Tibial nerve (tissue), 4 donors: ENCODE measurements around the gene ZP2. TPM values are rescaled to one million over a fixed set of nuclear protein-coding genes. Genes with fewer than 3 reads are reported as not detected.

Experiments
- DNase-seq, 2 donors: peaks; one replicate each; pipeline ENCODE4 v3.0.0-alpha.2; 2019; ENCODE audit warnings: low spot score in 2 of 2
- H3K27ac ChIP-seq, 4 donors: fragments of 200-600 bp; sonication (generic) in 3 of 4; one replicate each; pipeline ENCODE4 v1.5.1; 2017 to 2019; ENCODE audit warnings: mild to moderate bottlenecking in 1 of 4
- H3K27me3 ChIP-seq, 2 donors: fragments of 200-600 bp; sonication (generic) in 1 of 2; one replicate each; pipeline versions ENCODE4 v1.5.1 to v1.6.0; 2017 to 2019
- H3K36me3 ChIP-seq, 3 donors: fragments of 200-600 bp; sonication (generic); one replicate each; pipeline ENCODE4 v1.5.1; 2018 to 2019
- H3K4me1 ChIP-seq, 4 donors: fragments of 200-600 bp; sonication (generic) in 3 of 4; one replicate each; pipeline ENCODE4 v1.5.1; 2017 to 2019
- H3K4me3 ChIP-seq, 4 donors: fragments of 200-600 bp; sonication (generic) in 3 of 4; one replicate each; pipeline ENCODE4 v1.5.1; 2017 to 2019; ENCODE audit warnings: mild to moderate bottlenecking in 1 of 4, moderate library complexity in 1 of 4
- H3K9me3 ChIP-seq, 4 donors: fragments of 200-600 bp; sonication (generic) in 3 of 4; one replicate each; pipeline ENCODE4 v1.5.1; 2017 to 2019
- CTCF ChIP-seq, 5 experiments: fragments of 200-600 bp in 3 of 5; fragments of 450-650 bp in 2 of 5; sonication (generic) in 3 of 5; IDR thresholded peaks; one replicate each; pipeline ENCODE4 v1.5.1; 2016 to 2019; ENCODE audit warnings: antibody characterized with exemption in 5 of 5, mild to moderate bottlenecking in 3 of 5, moderate library complexity in 2 of 5
- EP300 ChIP-seq, 2 donors: sonication (generic); formaldehyde crosslinking; IDR thresholded peaks; one replicate each; pipeline ENCODE4 v1.6.1; 2017; ENCODE audit warnings: antibody characterized with exemption in 2 of 2, mild to moderate bottlenecking in 1 of 2
- POLR2A ChIP-seq, 2 donors: fragments of 450-650 bp; IDR thresholded peaks; one replicate each; pipeline ENCODE4 v1.6.1; 2017; ENCODE audit warnings: antibody characterized with exemption in 2 of 2, mild to moderate bottlenecking in 2 of 2, moderate library complexity in 2 of 2
- WGBS, 2 donors: methylation state at CpG; one replicate each; pipeline ENCODE4 v1.1.5; 2018; 5-methylcytosine and 5-hydroxymethylcytosine counted together
- total RNA-seq, 4 donors: library from RNA; depleted of rRNA; stranded (reverse); fragments of >200 nt; gene quantifications; one replicate each; pipeline ENCODE4 v1.1.0, GENCODE V29; 2016

The ZP2 gene
- not detected for total RNA-seq

GRCh38 chr16:21211486-21211885, at the start of gene ZP2:
ZP2 (minus strand) TSS chr16:21211574; CDS start chr16:21211547, 27 bp downstream.
- H3K4me1 ChIP-seq: no peaks in the 10 kb centered on the region
- 62 to 73% methylated on average over 5 of the region's 5 CpGs for WGBS, 2 donors
- no peak within 1 kb of the TSS for H3K4me3 ChIP-seq
- no peak within 1 kb of the TSS for H3K27ac ChIP-seq
- no peaks in the 10 kb centered on the region for H3K9me3 ChIP-seq
- H3K27me3 ChIP-seq: peaks cover 0 to 5% of the 10 kb centered on the region in 2 donors
- TF ChIP-seq CTCF (IDR thresholded peaks at IDR 0.05) (no peak), POLR2A (IDR thresholded peaks at IDR 0.05) (no peak), EP300 (IDR thresholded peaks at IDR 0.05) (no peak)
- no peaks in the 10 kb centered on the region for H3K36me3 ChIP-seq
- DNase-seq: no peak

- DNase-seq: no peak
- no peak for TF ChIP-seq CTCF (IDR thresholded peaks at IDR 0.05)
- TF ChIP-seq EP300 (IDR thresholded peaks at IDR 0.05): no peak
- no peak for TF ChIP-seq POLR2A (IDR thresholded peaks at IDR 0.05)
- 92 to 96% methylated on average over 3 to 4 of the region's 4 CpGs for WGBS, 2 donors
- Histone ChIP-seq H3K9me3 (no peaks in the 10 kb centered on the region), H3K27me3 (no peaks in the 10 kb centered on the region), H3K4me3 (no peak overlapping the region), H3K36me3 (no peaks in the 10 kb centered on the region), H3K4me1 (no peaks in the 10 kb centered on the region), H3K27ac (no peak overlapping the region)
Observed at GRCh38 chr16:21257284-21257683, 45.9 kb upstream of the ZP2 start.

- Histone ChIP-seq H3K4me3 (no peak overlapping the region), H3K27me3 (no peaks in the 10 kb centered on the region), H3K36me3 (no peaks in the 10 kb centered on the region), H3K27ac (no peak overlapping the region), H3K4me1 (no peaks in the 10 kb centered on the region), H3K9me3 (no peaks in the 10 kb centered on the region)
- 85 to 93% methylated on average over 2 of the region's 2 CpGs for WGBS, 2 donors
- DNase-seq: no peak
- TF ChIP-seq POLR2A (IDR thresholded peaks at IDR 0.05) (no peak), CTCF (IDR thresholded peaks at IDR 0.05) (no peak), EP300 (IDR thresholded peaks at IDR 0.05) (no peak)
Observed at GRCh38 chr16:21256636-21257035, 45.3 kb upstream of the ZP2 start.

GRCh38 chr16:21253470-21253869, 42.1 kb upstream of the ZP2 start:
- no peak for DNase-seq
- no peak overlapping the region for H3K4me3 ChIP-seq
- WGBS, 2 donors: 83 to 89% methylated on average over 3 of the region's 3 CpGs

More at GRCh38 chr16:21253470-21253869, 42.1 kb upstream of the ZP2 start:
- TF ChIP-seq EP300 (IDR thresholded peaks at IDR 0.05) (no peak), POLR2A (IDR thresholded peaks at IDR 0.05) (no peak), CTCF (IDR thresholded peaks at IDR 0.05) (no peak)
- Histone ChIP-seq H3K36me3 (no peaks in the 10 kb centered on the region), H3K4me1 (no peaks in the 10 kb centered on the region), H3K27me3 (no peaks in the 10 kb centered on the region), H3K9me3 (no peaks in the 10 kb centered on the region), H3K27ac (no peak overlapping the region)
